GM12872 (cell line): Measurements from ENCODE around the gene SNX25.

Experiments used
- TF ChIP-seq, protein P1 (sequence below): IDR thresholded peaks from 3 replicates; pipeline ENCODE4 v1.5.1; 2011; ENCODE audit warnings: low read depth, mild to moderate bottlenecking, low read length, moderate library complexity; ENCODE audit not compliant: insufficient read depth

The SNX25 gene

DNA sequence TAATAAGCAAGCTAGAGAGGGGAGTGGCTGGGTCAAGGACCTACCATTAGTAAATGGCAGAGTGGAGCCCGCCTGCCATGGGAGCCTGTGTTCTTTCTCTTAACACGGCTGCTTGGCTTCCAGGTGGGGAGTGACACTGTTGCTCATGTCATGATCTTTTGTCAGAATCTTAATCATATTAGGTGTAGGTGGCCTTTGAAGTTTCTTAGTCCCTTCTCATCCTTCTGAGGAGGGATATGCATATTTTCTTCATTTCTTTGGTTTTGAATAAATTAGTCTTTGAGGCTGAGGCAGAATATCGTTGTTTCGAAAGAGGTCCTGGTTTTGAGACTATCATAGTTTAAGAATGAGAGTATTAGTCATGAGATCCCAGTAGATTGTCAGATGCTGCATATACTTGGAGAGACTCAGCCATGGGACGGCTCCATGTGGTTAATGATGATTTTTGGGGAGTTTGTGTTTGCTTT, 28.9 kb downstream of the SNX25 start:
- TF ChIP-seq, protein P1, sequence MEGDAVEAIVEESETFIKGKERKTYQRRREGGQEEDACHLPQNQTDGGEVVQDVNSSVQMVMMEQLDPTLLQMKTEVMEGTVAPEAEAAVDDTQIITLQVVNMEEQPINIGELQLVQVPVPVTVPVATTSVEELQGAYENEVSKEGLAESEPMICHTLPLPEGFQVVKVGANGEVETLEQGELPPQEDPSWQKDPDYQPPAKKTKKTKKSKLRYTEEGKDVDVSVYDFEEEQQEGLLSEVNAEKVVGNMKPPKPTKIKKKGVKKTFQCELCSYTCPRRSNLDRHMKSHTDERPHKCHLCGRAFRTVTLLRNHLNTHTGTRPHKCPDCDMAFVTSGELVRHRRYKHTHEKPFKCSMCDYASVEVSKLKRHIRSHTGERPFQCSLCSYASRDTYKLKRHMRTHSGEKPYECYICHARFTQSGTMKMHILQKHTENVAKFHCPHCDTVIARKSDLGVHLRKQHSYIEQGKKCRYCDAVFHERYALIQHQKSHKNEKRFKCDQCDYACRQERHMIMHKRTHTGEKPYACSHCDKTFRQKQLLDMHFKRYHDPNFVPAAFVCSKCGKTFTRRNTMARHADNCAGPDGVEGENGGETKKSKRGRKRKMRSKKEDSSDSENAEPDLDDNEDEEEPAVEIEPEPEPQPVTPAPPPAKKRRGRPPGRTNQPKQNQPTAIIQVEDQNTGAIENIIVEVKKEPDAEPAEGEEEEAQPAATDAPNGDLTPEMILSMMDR: no peak

- TF ChIP-seq, protein P1: no peak
Measured at GRCh38 chr4:185238750-185239149, 29.4 kb downstream of the SNX25 start.

- TF ChIP-seq, protein P1: no peak
Measured at GRCh38 chr4:185242749-185243533, 33.5 kb downstream of the SNX25 start.

- TF ChIP-seq, protein P1: no peak
Measured at GRCh38 chr4:185243879-185244278, 34.5 kb downstream of the SNX25 start.

GRCh38 chr4:185244763-185245162, 35.4 kb downstream of the SNX25 start:
- TF ChIP-seq, protein P1: no peak

- TF ChIP-seq, protein P1: no peak
Measured at GRCh38 chr4:185246453-185246852, 37.1 kb downstream of the SNX25 start.

- TF ChIP-seq, protein P1: no peak
Measured at GRCh38 chr4:185247151-185247550, 37.8 kb downstream of the SNX25 start.
